HEK293 (cell line): ENCODE results near the gene TCF7L2.
A peak's percentile ranks its signal among the peaks of the same experiment; 100 is the strongest.

Source experiments
- BCL6B ChIP-seq: fragments of 450-650 bp; formaldehyde crosslinking; IDR thresholded peaks from 2 replicates; pipeline ENCODE4 v1.5.1; 2017; ENCODE audit warnings: missing biosample characterization, missing genetic modification characterization
- CTCF ChIP-seq: fragments of 450-650 bp; formaldehyde crosslinking; IDR thresholded peaks from 2 replicates; pipeline ENCODE4 v1.5.1; 2016; ENCODE audit warnings: missing biosample characterization, missing genetic modification characterization
- HIC1 ChIP-seq: fragments of 450-650 bp; formaldehyde crosslinking; IDR thresholded peaks from 2 replicates; pipeline ENCODE4 v1.5.1; 2016; ENCODE audit warnings: missing biosample characterization, missing genetic modification characterization
- IKZF3 ChIP-seq: fragments of 450-650 bp; IDR thresholded peaks from 2 replicates; pipeline ENCODE4 v1.5.0; 2018; ENCODE audit warnings: missing biosample characterization, mild to moderate bottlenecking, missing genetic modification characterization, moderate library complexity
- SALL2 ChIP-seq: fragments of 450-650 bp; formaldehyde crosslinking; IDR thresholded peaks from 2 replicates; pipeline ENCODE4 v1.5.0; 2017; ENCODE audit warnings: missing biosample characterization, mild to moderate bottlenecking, missing genetic modification characterization, borderline replicate concordance
- SCRT1 ChIP-seq: fragments of 450-650 bp; formaldehyde crosslinking; IDR thresholded peaks from 2 replicates; pipeline ENCODE4 v1.5.1; 2016; ENCODE audit warnings: missing biosample characterization, missing genetic modification characterization, borderline replicate concordance
- TRIM28 ChIP-seq: IDR thresholded peaks from 2 replicates; pipeline ENCODE4 v1.6.1; 2011; ENCODE audit warnings: low read length, control low read depth, borderline replicate concordance
- ZBTB10 ChIP-seq: fragments of 450-650 bp; formaldehyde crosslinking; IDR thresholded peaks from 2 replicates; pipeline ENCODE4 v1.5.1; 2016; ENCODE audit warnings: missing biosample characterization, missing genetic modification characterization
- ZFP3 ChIP-seq: fragments of 450-650 bp; formaldehyde crosslinking; IDR thresholded peaks from 2 replicates; pipeline ENCODE4 v1.5.1; 2016; ENCODE audit warnings: low read depth, missing biosample characterization, missing genetic modification characterization
- ZNF10 ChIP-seq: fragments of 450-650 bp; formaldehyde crosslinking; IDR thresholded peaks from 2 replicates; pipeline ENCODE4 v1.5.1; 2017; ENCODE audit warnings: missing biosample characterization, missing genetic modification characterization
- ZNF146 ChIP-seq: fragments of 450-650 bp; formaldehyde crosslinking; IDR thresholded peaks from 2 replicates; pipeline ENCODE4 v1.5.1; 2016; ENCODE audit warnings: missing biosample characterization, missing genetic modification characterization
- ZNF292 ChIP-seq: fragments of 450-650 bp; formaldehyde crosslinking; IDR thresholded peaks from 2 replicates; pipeline ENCODE4 v1.5.1; 2016; ENCODE audit warnings: low read depth, missing biosample characterization, missing genetic modification characterization, borderline replicate concordance
- ZNF391 ChIP-seq: fragments of 450-650 bp; formaldehyde crosslinking; IDR thresholded peaks from 2 replicates; pipeline ENCODE4 v1.5.1; 2016; ENCODE audit warnings: low read depth, missing biosample characterization, missing genetic modification characterization, borderline replicate concordance
- ZNF544 ChIP-seq: fragments of 450-650 bp; formaldehyde crosslinking; IDR thresholded peaks from 2 replicates; pipeline ENCODE4 v1.5.0; 2017; ENCODE audit warnings: missing biosample characterization, missing genetic modification characterization
- ZNF548 ChIP-seq: fragments of 450-650 bp; formaldehyde crosslinking; IDR thresholded peaks from 2 replicates; pipeline ENCODE4 v1.5.1; 2016; ENCODE audit warnings: missing biosample characterization, missing genetic modification characterization
- ZNF549 ChIP-seq: fragments of 450-650 bp; IDR thresholded peaks from 2 replicates; pipeline ENCODE4 v1.5.1; 2018; ENCODE audit warnings: missing biosample characterization, missing genetic modification characterization, mild to moderate bottlenecking, inconsistent platforms, moderate library complexity
- ZNF626 ChIP-seq: fragments of 450-650 bp; sonication (Bioruptor Pico); formaldehyde crosslinking; IDR thresholded peaks from 2 replicates; pipeline ENCODE4 v1.5.1; 2018; ENCODE audit warnings: missing biosample characterization, missing genetic modification characterization, inconsistent platforms
- ZNF692 ChIP-seq: fragments of 450-650 bp; formaldehyde crosslinking; IDR thresholded peaks from 2 replicates; pipeline ENCODE4 v1.5.1; 2016; ENCODE audit warnings: missing biosample characterization, missing genetic modification characterization
- ZNF76 ChIP-seq: fragments of 450-650 bp; formaldehyde crosslinking; IDR thresholded peaks from 2 replicates; pipeline ENCODE4; 2016; ENCODE audit warnings: low read depth, missing biosample characterization, missing genetic modification characterization, borderline replicate concordance
- ZNF776 ChIP-seq: fragments of 450-650 bp; formaldehyde crosslinking; IDR thresholded peaks from 2 replicates; pipeline ENCODE4 v1.5.0; 2017; ENCODE audit warnings: missing biosample characterization, missing genetic modification characterization, borderline replicate concordance
- ZNF791 ChIP-seq: fragments of 450-650 bp; formaldehyde crosslinking; IDR thresholded peaks from 2 replicates; pipeline ENCODE4 v1.5.1; 2016; ENCODE audit warnings: missing biosample characterization, missing genetic modification characterization

TCF7L2 gene

GRCh38 chr10:112959207-112959838 is 9.3 kb downstream of the TCF7L2 start (continued):
- TF ChIP-seq BCL6B (tag by site-specific recombination) (no peak), ZNF791 (tag by site-specific recombination) (no peak), TRIM28 (peak; percentile 21; the same call in 1 of the 2 replicates), IKZF3 (peak; percentile 92), SCRT1 (0 out of 2 replicates have a peak, but pooled peaks have one; percentile 7), HIC1 (tag by site-specific recombination) (peak; percentile 85), ZNF626 (tag by site-specific recombination) (no peak), ZNF76 (no peak), ZNF776 (tag by site-specific recombination) (no peak), ZFP3 (tag by site-specific recombination) (no peak), ZNF10 (tag by site-specific recombination) (peak; percentile 21; the same call in 1 of the 2 replicates), ZNF549 (tag by site-specific recombination) (no peak), ZNF544 (tag by site-specific recombination) (no peak), ZNF548 (tag by site-specific recombination) (no peak), CTCF (tag by site-specific recombination) (no peak), SALL2 (no peak), ZNF391 (tag by site-specific recombination) (no peak), ZNF692 (no peak), ZNF292 (tag by site-specific recombination) (no peak), ZBTB10 (tag by site-specific recombination) (no peak), ZNF146 (tag by site-specific recombination) (no peak)
